A673 (cell line): Measurements from ENCODE around the gene PBX1. TPM values are rescaled to one million over a fixed set of nuclear protein-coding genes. Genes with fewer than 3 reads are reported as not detected.

Source experiments
- BruUV-seq: library from RNA; stranded (reverse); fragments of 400-500 nt; replicated peaks from 2 replicates; lab custom pipeline; 2021; lab: Mats Ljungman, UMichigan
- CTCF ChIA-PET: fragments of 300-600 bp; sonication (Branson Sonifier 250); formaldehyde crosslinking; loops from one replicate; lab custom pipeline; 2022; ENCODE audit warnings: antibody characterized with exemption; lab: Charles Lee
- POLR2A ChIA-PET: fragments of 300-600 bp; sonication (Branson Sonifier 250); formaldehyde crosslinking; loops from one replicate; lab custom pipeline; 2022; ENCODE audit warnings: antibody characterized with exemption; ENCODE audit not compliant: low non-redundant PET; lab: Charles Lee
- DNase-seq: peaks from one replicate; pipeline ENCODE4 v3.0.0-alpha.2; 2015; ENCODE audit warnings: low spot score
- H3K27ac ChIP-seq: fragments of 200-600 bp; sonication (generic); 2 replicates; pipeline ENCODE4 v1.5.1; 2016; ENCODE audit warnings: mixed run types, low read depth, mild to moderate bottlenecking, mixed read lengths, antibody characterized with exemption, low read length; ENCODE audit not compliant: poor library complexity, severe bottlenecking
- H3K27me3 ChIP-seq: fragments of 200-600 bp; sonication (generic); replicated peaks from 2 replicates; pipeline ENCODE4 v1.6.1; 2017; ENCODE audit warnings: mixed run types, low read depth, mild to moderate bottlenecking, mixed read lengths, antibody characterized with exemption, low read length; ENCODE audit not compliant: insufficient read depth, poor library complexity
- H3K36me3 ChIP-seq: fragments of 200-600 bp; sonication (generic); 2 replicates; pipeline ENCODE4 v1.6.1; 2016; ENCODE audit warnings: mixed run types, mild to moderate bottlenecking, mixed read lengths, antibody characterized with exemption, low read length; ENCODE audit not compliant: insufficient read depth, poor library complexity, severe bottlenecking
- H3K4me1 ChIP-seq: fragments of 200-600 bp; sonication (generic); 2 replicates; pipeline ENCODE4 v1.6.1; 2017; ENCODE audit warnings: mixed run types, mild to moderate bottlenecking, mixed read lengths, antibody characterized with exemption, low read length; ENCODE audit not compliant: insufficient read depth, poor library complexity, severe bottlenecking
- H3K4me3 ChIP-seq: fragments of 200-600 bp; sonication (generic); 2 replicates; pipeline ENCODE4 v1.5.1; 2016; ENCODE audit warnings: low read depth, mixed run types, mild to moderate bottlenecking, mixed read lengths, low read length; ENCODE audit not compliant: poor library complexity, severe bottlenecking
- H3K9me3 ChIP-seq: fragments of 200-600 bp; sonication (generic); 2 replicates; pipeline ENCODE4 v1.6.1; 2016; ENCODE audit warnings: mixed run types, low read depth, mild to moderate bottlenecking, mixed read lengths, antibody characterized with exemption, low read length; ENCODE audit not compliant: poor library complexity, severe bottlenecking
- EZH2 ChIP-seq: fragments of 200-600 bp; sonication (generic); IDR thresholded peaks from 2 replicates; pipeline ENCODE4 v1.6.1; 2017; ENCODE audit warnings: borderline replicate concordance, low read depth, mild to moderate bottlenecking, mixed read lengths, antibody characterized with exemption, low read length; ENCODE audit not compliant: poor library complexity, severe bottlenecking
- intact Hi-C: fragments of 100-400 bp; cut with micrococcal nuclease; formaldehyde crosslinking; loops from one replicate; pipeline ENCODE4 v1.10.0; 2022; ENCODE audit not compliant: unreplicated experiment
- total RNA-seq: library from RNA; stranded (reverse); gene quantifications from 2 replicates; pipeline ENCODE4 v1.2.3, GENCODE V29; 2021
- TF ChIP-seq, protein P1 (sequence below): fragments of 300-800, 200-600 bp; sonication (generic); conservative IDR thresholded peaks from 2 replicates; pipeline ENCODE4 v1.5.1; 2017; ENCODE audit warnings: low read depth, mild to moderate bottlenecking, antibody characterized with exemption, low read length, moderate library complexity, mixed read lengths

Gene PBX1
- total RNA-seq, 1 experiment from 2014 or later = 51.5 TPM

DNA sequence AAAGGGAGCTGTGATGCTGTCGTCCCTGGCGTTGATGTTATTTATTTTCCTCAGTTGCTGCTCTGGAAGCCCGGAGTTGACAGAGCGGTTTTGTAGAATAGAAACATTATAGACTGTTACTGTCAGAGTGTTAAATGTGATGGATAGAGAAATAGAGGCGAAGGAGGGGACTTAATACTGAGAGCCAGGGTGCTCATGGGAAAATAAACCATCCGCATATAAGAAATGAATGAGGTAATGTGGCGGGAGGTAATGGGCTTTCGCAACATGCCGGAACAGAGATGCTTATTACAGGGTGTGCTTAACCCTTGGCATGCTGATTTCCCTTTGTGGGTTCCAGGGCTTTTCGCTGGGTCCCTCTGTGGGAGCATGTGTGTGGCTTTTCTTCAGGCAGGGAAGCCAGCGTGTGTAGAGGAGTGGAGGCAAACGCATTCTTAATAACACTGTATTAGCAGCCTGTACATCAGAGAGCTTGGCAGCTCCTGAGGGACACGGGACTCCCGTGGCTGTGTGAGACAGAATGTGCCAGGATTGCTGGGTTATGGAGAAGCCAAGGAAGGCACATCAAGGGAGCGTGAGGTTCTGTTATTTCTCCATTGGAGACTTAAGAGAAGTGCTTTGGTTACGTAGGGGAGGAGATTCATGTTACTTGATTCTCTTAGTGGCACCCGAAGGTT lies 141.0 kb downstream of the PBX1 start:
- POLR2A ChIA-PET = no interaction called here
- H3K9me3 ChIP-seq = no peaks in the 10 kb centered on the region
- no peak overlapping the region for H3K4me3 ChIP-seq
- DNase-seq = peak; percentile 23
- CTCF ChIA-PET = no interaction called here
- no peaks in the 10 kb centered on the region for H3K27me3 ChIP-seq
- TF ChIP-seq, protein P1, sequence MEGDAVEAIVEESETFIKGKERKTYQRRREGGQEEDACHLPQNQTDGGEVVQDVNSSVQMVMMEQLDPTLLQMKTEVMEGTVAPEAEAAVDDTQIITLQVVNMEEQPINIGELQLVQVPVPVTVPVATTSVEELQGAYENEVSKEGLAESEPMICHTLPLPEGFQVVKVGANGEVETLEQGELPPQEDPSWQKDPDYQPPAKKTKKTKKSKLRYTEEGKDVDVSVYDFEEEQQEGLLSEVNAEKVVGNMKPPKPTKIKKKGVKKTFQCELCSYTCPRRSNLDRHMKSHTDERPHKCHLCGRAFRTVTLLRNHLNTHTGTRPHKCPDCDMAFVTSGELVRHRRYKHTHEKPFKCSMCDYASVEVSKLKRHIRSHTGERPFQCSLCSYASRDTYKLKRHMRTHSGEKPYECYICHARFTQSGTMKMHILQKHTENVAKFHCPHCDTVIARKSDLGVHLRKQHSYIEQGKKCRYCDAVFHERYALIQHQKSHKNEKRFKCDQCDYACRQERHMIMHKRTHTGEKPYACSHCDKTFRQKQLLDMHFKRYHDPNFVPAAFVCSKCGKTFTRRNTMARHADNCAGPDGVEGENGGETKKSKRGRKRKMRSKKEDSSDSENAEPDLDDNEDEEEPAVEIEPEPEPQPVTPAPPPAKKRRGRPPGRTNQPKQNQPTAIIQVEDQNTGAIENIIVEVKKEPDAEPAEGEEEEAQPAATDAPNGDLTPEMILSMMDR = no peak
- no peak for TF ChIP-seq EZH2
- intact Hi-C loops = no loop called here
- no TSS peak for BruUV-seq
- peaks cover 15% of the 10 kb centered on the region for H3K4me1 ChIP-seq
- H3K36me3 ChIP-seq = no peaks in the 10 kb centered on the region
- no peak overlapping the region for H3K27ac ChIP-seq

GRCh38 chr1:164700683-164701082 lies 141.7 kb downstream of the PBX1 start:
- no peak for TF ChIP-seq EZH2
- TF ChIP-seq, protein P1 = no peak
- ChIA-PET POLR2A (no interaction called here), CTCF (no interaction called here)
- no peaks in the 10 kb centered on the region for H3K27me3 ChIP-seq
- H3K4me1 ChIP-seq = peaks cover 19% of the 10 kb centered on the region
- no peak overlapping the region for H3K4me3 ChIP-seq
- intact Hi-C loops = no loop called here
- H3K27ac ChIP-seq = no peak overlapping the region
- no peaks in the 10 kb centered on the region for H3K36me3 ChIP-seq
- H3K9me3 ChIP-seq = no peaks in the 10 kb centered on the region
- BruUV-seq = no TSS peak
- DNase-seq = no peak

GRCh38 chr1:164701189-164701761 lies 142.3 kb downstream of the PBX1 start:
- POLR2A ChIA-PET = no interaction called here
- peaks cover 20% of the 10 kb centered on the region for H3K4me1 ChIP-seq
- H3K27ac ChIP-seq = no peak overlapping the region
- H3K4me3 ChIP-seq = no peak overlapping the region
- no peaks in the 10 kb centered on the region for H3K27me3 ChIP-seq
- TF ChIP-seq EZH2 = no peak
- TF ChIP-seq, protein P1 = no peak
- CTCF ChIA-PET = no interaction called here
- BruUV-seq = no TSS peak
- no peak for DNase-seq
- no peaks in the 10 kb centered on the region for H3K9me3 ChIP-seq
- intact Hi-C loops = no loop called here
- H3K36me3 ChIP-seq = no peaks in the 10 kb centered on the region
